Esophagus muscularis mucosa (tissue), 4 donors: ENCODE data around the gene NKAIN4. TPM values are rescaled to one million over a fixed set of nuclear protein-coding genes. Genes with fewer than 3 reads are reported as not detected.

Experiments used
- DNase-seq: peaks from one replicate; pipeline ENCODE4 v3.0.0-alpha.2; 2017; ENCODE audit errors: extremely low spot score
- H3K27ac ChIP-seq, 4 donors: fragments of 200-600 bp; sonication (generic); replicated peaks in 1 of 4; 1 replicate in 3 of 4; 2 replicates in 1 of 4; pipeline ENCODE4 v1.5.1; 2016 to 2019; ENCODE audit warnings: mild to moderate bottlenecking in 1 of 4
- H3K27me3 ChIP-seq, 4 donors: fragments of 200-600 bp; sonication (generic); one replicate each; pipeline versions ENCODE4 v1.5.1 to v1.6.0; 2016 to 2019
- H3K36me3 ChIP-seq, 4 donors: fragments of 200-600 bp; sonication (generic); one replicate each; pipeline ENCODE4 v1.5.1; 2016 to 2019
- H3K4me1 ChIP-seq, 4 donors: fragments of 200-600 bp; sonication (generic); one replicate each; pipeline ENCODE4 v1.5.1; 2016 to 2019
- H3K4me3 ChIP-seq, 4 donors: fragments of 200-600 bp; sonication (generic); 1 replicate in 2 of 4; 2 replicates in 2 of 4; pipeline ENCODE4 v1.5.1; 2016 to 2019; ENCODE audit warnings: mild to moderate bottlenecking in 4 of 4, moderate library complexity in 1 of 4
- H3K9me3 ChIP-seq, 4 donors: fragments of 200-600 bp; sonication (generic); 1 replicate in 3 of 4; 2 replicates in 1 of 4; pipeline ENCODE4 v1.5.1; 2016 to 2019
- EP300 ChIP-seq: sonication (generic); formaldehyde crosslinking; IDR thresholded peaks from one replicate; pipeline ENCODE4 v1.6.1; 2017; ENCODE audit warnings: antibody characterized with exemption
- POLR2A ChIP-seq: fragments of 450-650 bp; IDR thresholded peaks from one replicate; pipeline ENCODE4 v1.6.1; 2017; ENCODE audit warnings: antibody characterized with exemption, moderate library complexity, mild to moderate bottlenecking, low read depth
- POLR2AphosphoS5 ChIP-seq, 2 donors: sonication (generic); formaldehyde crosslinking; IDR thresholded peaks; one replicate each; pipeline ENCODE4 v1.6.1; 2017; ENCODE audit warnings: antibody characterized with exemption in 2 of 2
- WGBS: methylation state at CpG from one replicate; pipeline ENCODE4 v1.1.5; 2018; 5-methylcytosine and 5-hydroxymethylcytosine counted together
- intact Hi-C: fragments of 100-400 bp; cut with DNase I; formaldehyde crosslinking; loops from one replicate; pipeline ENCODE4 v1.15.1; 2023
- total RNA-seq, 4 donors: library from RNA; depleted of rRNA; stranded (reverse); fragments of >200 nt; gene quantifications; one replicate each; pipeline versions ENCODE4 v1.1.0 to v1.2.1, GENCODE V29; 2016
- TF ChIP-seq, protein P1 (sequence below), 3 experiments: fragments of 200-600 bp in 2 of 3; fragments of 450-650 bp in 1 of 3; sonication (generic) in 2 of 3; IDR thresholded peaks; one replicate each; pipeline ENCODE4 v1.5.1; 2017 to 2019; ENCODE audit warnings: antibody characterized with exemption in 3 of 3, mild to moderate bottlenecking in 2 of 3, moderate library complexity in 1 of 3

The NKAIN4 gene
- total RNA-seq, 4 donors from 2014 or later, result 0.17 to 0.45 TPM; not detected in 2

DNA sequence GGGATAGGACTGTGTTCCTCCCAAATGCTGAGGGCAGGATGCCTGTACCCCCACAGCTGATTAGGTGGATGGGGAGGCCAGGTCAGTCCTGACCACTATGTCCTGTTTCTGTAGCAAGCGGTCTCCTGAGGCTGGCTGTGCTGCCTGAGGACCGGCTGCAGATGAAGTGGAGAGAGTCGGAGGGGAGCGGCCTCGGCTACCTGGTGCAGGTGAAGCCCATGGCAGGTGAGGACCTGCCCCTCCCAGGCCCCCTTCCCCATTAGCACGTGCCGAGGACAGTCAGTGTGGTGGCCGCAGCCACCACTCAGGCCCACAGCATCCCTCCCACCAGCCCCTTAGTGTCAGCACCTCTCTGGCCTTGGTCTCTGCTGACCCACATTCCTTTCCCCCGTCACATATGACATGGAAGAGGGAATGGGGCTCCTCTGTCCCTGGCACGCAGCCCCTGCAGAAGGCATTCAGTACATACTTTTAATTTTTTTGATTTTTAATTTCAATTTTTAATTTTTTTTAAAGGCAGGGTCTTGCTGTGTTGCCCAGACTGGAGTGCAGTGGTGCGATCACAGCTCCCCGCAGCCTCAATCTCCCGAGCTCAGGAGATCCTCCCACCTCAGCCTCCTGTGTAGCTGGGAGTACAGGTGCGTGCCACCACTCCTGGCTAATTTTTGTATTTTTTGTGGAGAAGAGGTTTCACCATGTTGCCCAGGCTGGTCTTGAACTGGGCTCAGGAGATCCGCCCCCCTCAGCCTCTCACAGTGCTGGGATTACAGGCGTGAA lies 43.7 kb upstream of the NKAIN4 start:
- Histone ChIP-seq H3K27ac (no peak overlapping the region), H3K27me3 (peaks cover 0 to 85% (median 31%) of the 10 kb centered on the region in 4 donors), H3K4me3 (no peak overlapping the region), H3K4me1 (no peaks in the 10 kb centered on the region), H3K9me3 (peaks cover 0 to 17% (median 14%) of the 10 kb centered on the region in 4 donors), H3K36me3 (no peaks in the 10 kb centered on the region)
- no peak for TF ChIP-seq POLR2AphosphoS5 (IDR thresholded peaks at IDR 0.05)
- TF ChIP-seq, protein P1, sequence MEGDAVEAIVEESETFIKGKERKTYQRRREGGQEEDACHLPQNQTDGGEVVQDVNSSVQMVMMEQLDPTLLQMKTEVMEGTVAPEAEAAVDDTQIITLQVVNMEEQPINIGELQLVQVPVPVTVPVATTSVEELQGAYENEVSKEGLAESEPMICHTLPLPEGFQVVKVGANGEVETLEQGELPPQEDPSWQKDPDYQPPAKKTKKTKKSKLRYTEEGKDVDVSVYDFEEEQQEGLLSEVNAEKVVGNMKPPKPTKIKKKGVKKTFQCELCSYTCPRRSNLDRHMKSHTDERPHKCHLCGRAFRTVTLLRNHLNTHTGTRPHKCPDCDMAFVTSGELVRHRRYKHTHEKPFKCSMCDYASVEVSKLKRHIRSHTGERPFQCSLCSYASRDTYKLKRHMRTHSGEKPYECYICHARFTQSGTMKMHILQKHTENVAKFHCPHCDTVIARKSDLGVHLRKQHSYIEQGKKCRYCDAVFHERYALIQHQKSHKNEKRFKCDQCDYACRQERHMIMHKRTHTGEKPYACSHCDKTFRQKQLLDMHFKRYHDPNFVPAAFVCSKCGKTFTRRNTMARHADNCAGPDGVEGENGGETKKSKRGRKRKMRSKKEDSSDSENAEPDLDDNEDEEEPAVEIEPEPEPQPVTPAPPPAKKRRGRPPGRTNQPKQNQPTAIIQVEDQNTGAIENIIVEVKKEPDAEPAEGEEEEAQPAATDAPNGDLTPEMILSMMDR (IDR thresholded peaks at IDR 0.05), result no peak
- no peak for TF ChIP-seq EP300
- TF ChIP-seq POLR2A, result no peak
- WGBS, result 79% methylated on average over 14 of the region's 16 CpGs
- DNase-seq, result no peak
- intact Hi-C loops, result no loop called here

DNA sequence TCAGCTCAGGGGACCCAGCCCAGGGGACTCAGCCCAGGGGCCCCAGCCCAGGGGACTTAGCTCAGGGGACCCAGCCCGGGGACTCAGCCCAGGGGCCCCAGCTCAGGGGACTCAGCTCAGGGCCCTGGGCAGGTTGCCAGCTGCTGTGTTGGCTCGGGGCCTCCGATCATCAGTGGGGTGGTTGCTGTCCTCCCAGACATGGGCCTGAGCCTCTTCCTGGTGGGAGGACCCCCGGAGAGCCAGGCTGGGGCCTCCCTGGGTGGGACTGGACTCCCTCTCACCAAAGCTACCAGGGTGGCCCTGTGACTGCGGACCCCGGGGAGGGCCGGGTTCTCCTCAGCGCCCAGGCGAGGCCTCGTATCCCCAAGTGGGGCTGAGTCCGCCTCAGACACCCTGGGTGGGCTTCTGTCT lies 43.1 kb upstream of the NKAIN4 start:
- WGBS, result 84% methylated on average over 5 of the region's 11 CpGs
- Histone ChIP-seq H3K4me1 (no peaks in the 10 kb centered on the region), H3K4me3 (no peak overlapping the region), H3K9me3 (peaks cover 0 to 16% (median 13%) of the 10 kb centered on the region in 4 donors), H3K27ac (no peak overlapping the region), H3K36me3 (no peaks in the 10 kb centered on the region), H3K27me3 (peaks cover 0 to 88% (median 31%) of the 10 kb centered on the region in 4 donors)
- TF ChIP-seq POLR2AphosphoS5 (IDR thresholded peaks at IDR 0.05) (no peak), POLR2A (no peak), EP300 (no peak)
- TF ChIP-seq, protein P1 (IDR thresholded peaks at IDR 0.05), result no peak
- intact Hi-C loops, result no loop called here
- DNase-seq, result no peak

DNA sequence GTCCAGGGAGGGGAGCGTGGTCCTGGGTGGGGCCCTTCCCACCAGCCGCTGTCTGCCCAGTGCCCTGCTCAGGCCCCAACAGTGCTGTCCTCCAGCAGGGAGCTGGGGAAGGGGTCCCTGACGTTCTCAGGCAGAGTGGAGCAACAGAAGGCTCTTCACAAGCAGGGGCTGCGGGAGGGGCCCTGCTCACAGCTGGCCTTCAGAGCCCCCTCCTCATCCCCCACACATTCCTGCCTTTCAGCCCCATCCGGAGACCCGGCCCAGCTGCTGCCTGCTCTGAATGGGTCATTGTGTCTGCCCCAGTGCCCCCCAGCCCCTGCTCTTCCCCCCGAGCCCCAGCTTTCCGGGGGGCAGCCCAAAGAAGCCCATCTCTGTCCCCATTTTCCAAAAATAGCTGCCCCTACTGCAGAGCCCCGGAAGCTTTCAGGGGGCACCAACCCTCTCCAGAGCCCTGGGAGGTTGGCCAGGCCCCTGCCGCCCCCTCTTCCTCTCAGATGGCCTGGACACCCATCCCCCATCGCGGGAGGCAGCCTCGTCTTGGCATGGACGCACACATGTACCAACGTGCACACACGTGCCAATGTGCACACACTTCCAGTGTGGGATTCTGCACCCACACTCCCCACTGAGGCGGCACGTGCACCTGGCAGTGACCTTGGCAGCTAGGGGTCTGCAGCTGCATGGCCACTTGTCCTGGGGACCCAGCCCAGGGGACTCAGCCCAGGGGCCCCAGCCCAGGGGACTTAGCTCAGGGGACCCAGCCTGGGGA lies 42.5 kb upstream of the NKAIN4 start:
- 30% methylated on average over 13 of the region's 18 CpGs for WGBS
- Histone ChIP-seq H3K27me3 (peaks cover 0 to 91% (median 31%) of the 10 kb centered on the region in 4 donors), H3K27ac (no peak overlapping the region), H3K4me3 (no peak overlapping the region), H3K4me1 (no peaks in the 10 kb centered on the region), H3K9me3 (peaks cover 0 to 10% (median 9%) of the 10 kb centered on the region in 4 donors), H3K36me3 (no peaks in the 10 kb centered on the region)
- DNase-seq, result no peak
- intact Hi-C loops, result no loop called here
- TF ChIP-seq POLR2A (no peak), EP300 (no peak), POLR2AphosphoS5 (IDR thresholded peaks at IDR 0.05) (no peak)
- TF ChIP-seq, protein P1 (IDR thresholded peaks at IDR 0.05), result no peak

DNA sequence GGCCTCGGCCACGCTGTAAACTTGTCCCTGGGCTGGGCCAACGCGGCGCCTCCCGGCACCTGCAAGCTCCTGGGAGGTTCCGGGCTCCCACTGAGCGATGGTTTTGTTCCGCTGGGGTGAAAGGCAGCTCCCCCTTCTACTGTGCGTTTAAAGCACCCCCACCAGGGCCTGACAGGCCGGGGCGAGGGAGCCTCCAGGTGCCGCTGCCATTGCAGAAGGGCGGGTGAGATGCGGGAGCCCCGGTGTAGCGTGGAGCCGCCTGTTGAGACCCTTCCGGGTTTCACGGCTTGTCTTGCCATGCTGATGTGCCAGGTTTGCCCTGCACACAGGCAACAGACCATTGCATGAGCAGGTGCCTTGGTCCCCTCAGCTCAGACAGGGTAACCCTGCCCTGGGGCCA lies 41.6 kb upstream of the NKAIN4 start:
- WGBS, result 0% methylated on average over 2 of the region's 20 CpGs
- intact Hi-C loops, result no loop called here
- peaks cover 0 to 94% (median 31%) of the 10 kb centered on the region in 4 donors for H3K27me3 ChIP-seq

More for the DNA sequence above, 41.6 kb upstream of the NKAIN4 start:
- DNase-seq, result no peak
- peaks cover 0 to 7% (median 3%) of the 10 kb centered on the region in 4 donors for H3K4me1 ChIP-seq
- TF ChIP-seq POLR2A (no peak), EP300 (no peak)
- TF ChIP-seq, protein P1 (IDR thresholded peaks at IDR 0.05), result no peak
- H3K9me3 ChIP-seq, result peaks cover 0 to 2% (median under 1%) of the 10 kb centered on the region in 4 donors
- no peak overlapping the region for H3K4me3 ChIP-seq
- H3K36me3 ChIP-seq, result no peaks in the 10 kb centered on the region
- H3K27ac ChIP-seq, result no peak overlapping the region
